OCI-LY1 (cell line): ENCODE results near the gene MED13L.

Experiments used
- H2AFZ ChIP-seq: fragments of 200-600 bp; sonication (generic), shearing (Covaris generic); 2 replicates; pipeline ENCODE4 v1.6.0; 2014; ENCODE audit warnings: antibody characterized with exemption, mild to moderate bottlenecking, low read length
- H3F3A ChIP-seq: fragments of 200-600 bp; sonication (generic), shearing (Covaris generic); 2 replicates; pipeline ENCODE4 v1.6.0; 2014; ENCODE audit warnings: mild to moderate bottlenecking, antibody characterized with exemption, low read length, moderate library complexity; ENCODE audit not compliant: insufficient read depth
- H3K27ac ChIP-seq: fragments of 200-600 bp; sonication (generic); 2 replicates; pipeline ENCODE4 v1.5.1; 2014; ENCODE audit warnings: low read length, mixed run types, mild to moderate bottlenecking, low read depth; ENCODE audit not compliant: poor library complexity, severe bottlenecking
- H3K27me3 ChIP-seq: fragments of 200-600 bp; sonication (generic); 2 replicates; pipeline ENCODE4 v1.6.0; 2014; ENCODE audit warnings: antibody characterized with exemption, mild to moderate bottlenecking, low read length, moderate library complexity; ENCODE audit not compliant: insufficient read depth
- H3K36me3 ChIP-seq: fragments of 200-600 bp; sonication (generic); 2 replicates; pipeline ENCODE4 v1.6.1; 2014; ENCODE audit warnings: mild to moderate bottlenecking, antibody characterized with exemption, low read length, moderate library complexity, mixed read lengths; ENCODE audit not compliant: insufficient read depth
- H3K4me1 ChIP-seq: fragments of 200-600 bp; sonication (generic); 2 replicates; pipeline ENCODE4 v1.5.1; 2014; ENCODE audit warnings: mild to moderate bottlenecking, low read length, moderate library complexity; ENCODE audit not compliant: insufficient read depth, severe bottlenecking
- H3K4me2 ChIP-seq: fragments of 200-600 bp; sonication (generic), shearing (Covaris generic); 2 replicates; pipeline ENCODE4 v1.6.1; 2014; ENCODE audit warnings: low read length
- H3K4me3 ChIP-seq: fragments of 200-600 bp; sonication (generic); 2 replicates; pipeline ENCODE4 v1.5.1; 2014; ENCODE audit warnings: low read length, low read depth, mild to moderate bottlenecking, mixed read lengths; ENCODE audit not compliant: poor library complexity, severe bottlenecking
- H3K79me2 ChIP-seq: fragments of 200-600 bp; shearing (Covaris generic); 2 replicates; pipeline ENCODE4 v1.6.1; 2016; ENCODE audit warnings: mixed run types, low read length, mixed read lengths; ENCODE audit not compliant: insufficient read depth
- H3K9ac ChIP-seq: fragments of 200-600 bp; sonication (generic), shearing (Covaris generic); 2 replicates; pipeline ENCODE4 v1.6.1; 2014; ENCODE audit warnings: mild to moderate bottlenecking, low read length, mixed read lengths
- H3K9me2 ChIP-seq: fragments of 200-600 bp; sonication (generic), shearing (Covaris generic); 2 replicates; pipeline ENCODE4 v1.6.1; 2014; ENCODE audit warnings: low read depth, mild to moderate bottlenecking, low read length, mixed read lengths
- H3K9me3 ChIP-seq: fragments of 200-600 bp; shearing (Covaris generic); 2 replicates; pipeline ENCODE4 v1.6.1; 2014; ENCODE audit warnings: low read length, mixed read lengths
- H4K20me1 ChIP-seq: fragments of 200-600 bp; sonication (generic), shearing (Covaris generic); 2 replicates; pipeline ENCODE4 v1.6.0; 2016; ENCODE audit warnings: mild to moderate bottlenecking, low read length; ENCODE audit not compliant: insufficient read depth
- EZH2 ChIP-seq: fragments of 200-600 bp; sonication (generic), shearing (Covaris generic); IDR thresholded peaks from 2 replicates; pipeline ENCODE4 v1.8.0; 2017; ENCODE audit warnings: borderline replicate concordance, mixed run types, mild to moderate bottlenecking, antibody characterized with exemption, low read length, moderate library complexity, mixed read lengths
- TF ChIP-seq, protein P1 (sequence below): fragments of 200-600 bp; sonication (generic), shearing (Covaris generic); IDR thresholded peaks from 2 replicates; pipeline ENCODE4 v1.5.1; 2017; ENCODE audit warnings: mild to moderate bottlenecking, antibody characterized with exemption, low read length, moderate library complexity, mixed read lengths

The MED13L gene

DNA sequence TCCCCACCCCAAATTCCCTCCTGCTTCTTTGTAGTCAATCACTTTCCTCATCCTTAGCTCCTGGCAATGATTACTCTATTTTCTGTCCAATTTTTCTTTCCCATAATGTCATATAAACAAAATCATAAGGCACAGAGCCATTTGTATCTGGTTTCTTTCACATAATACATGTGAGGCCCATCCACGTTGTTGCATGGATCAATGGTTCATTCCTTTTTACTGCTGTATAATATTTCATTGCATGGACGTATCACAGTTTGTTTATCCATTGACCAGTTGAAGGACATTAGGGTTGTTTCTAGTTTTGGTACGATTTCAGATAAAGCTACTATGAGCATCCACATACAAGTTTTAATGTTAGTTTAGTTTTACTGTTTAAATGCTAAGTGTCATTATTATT is 13.7 kb upstream of the MED13L start:
- no peaks in the 10 kb centered on the region for H3K36me3 ChIP-seq
- TF ChIP-seq, protein P1, sequence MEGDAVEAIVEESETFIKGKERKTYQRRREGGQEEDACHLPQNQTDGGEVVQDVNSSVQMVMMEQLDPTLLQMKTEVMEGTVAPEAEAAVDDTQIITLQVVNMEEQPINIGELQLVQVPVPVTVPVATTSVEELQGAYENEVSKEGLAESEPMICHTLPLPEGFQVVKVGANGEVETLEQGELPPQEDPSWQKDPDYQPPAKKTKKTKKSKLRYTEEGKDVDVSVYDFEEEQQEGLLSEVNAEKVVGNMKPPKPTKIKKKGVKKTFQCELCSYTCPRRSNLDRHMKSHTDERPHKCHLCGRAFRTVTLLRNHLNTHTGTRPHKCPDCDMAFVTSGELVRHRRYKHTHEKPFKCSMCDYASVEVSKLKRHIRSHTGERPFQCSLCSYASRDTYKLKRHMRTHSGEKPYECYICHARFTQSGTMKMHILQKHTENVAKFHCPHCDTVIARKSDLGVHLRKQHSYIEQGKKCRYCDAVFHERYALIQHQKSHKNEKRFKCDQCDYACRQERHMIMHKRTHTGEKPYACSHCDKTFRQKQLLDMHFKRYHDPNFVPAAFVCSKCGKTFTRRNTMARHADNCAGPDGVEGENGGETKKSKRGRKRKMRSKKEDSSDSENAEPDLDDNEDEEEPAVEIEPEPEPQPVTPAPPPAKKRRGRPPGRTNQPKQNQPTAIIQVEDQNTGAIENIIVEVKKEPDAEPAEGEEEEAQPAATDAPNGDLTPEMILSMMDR: no peak
- no peak for TF ChIP-seq EZH2
- H3K27me3 ChIP-seq: peaks cover 10% of the 10 kb centered on the region; the same call in 1 of the 2 replicates
- H3K9ac ChIP-seq: no peak overlapping the region
- no peaks in the 10 kb centered on the region for H3K9me3 ChIP-seq
- no peaks in the 10 kb centered on the region for H3K9me2 ChIP-seq
- H4K20me1 ChIP-seq: no peaks in the 10 kb centered on the region
- H3K27ac ChIP-seq: no peak overlapping the region
- H3F3A ChIP-seq: no peaks in the 10 kb centered on the region
- H3K4me1 ChIP-seq: no peaks in the 10 kb centered on the region
- H3K4me3 ChIP-seq: no peak overlapping the region
- no peak overlapping the region for H2AFZ ChIP-seq
- H3K79me2 ChIP-seq: no peaks in the 10 kb centered on the region
- H3K4me2 ChIP-seq: no peak overlapping the region

GRCh38 chr12:116288735-116289134 is 11.2 kb upstream of the MED13L start:
- Histone ChIP-seq H3F3A (no peaks in the 10 kb centered on the region), H2AFZ (no peak overlapping the region), H3K27ac (no peak overlapping the region), H3K36me3 (no peaks in the 10 kb centered on the region), H3K9me2 (no peaks in the 10 kb centered on the region), H3K9me3 (no peaks in the 10 kb centered on the region), H3K79me2 (no peaks in the 10 kb centered on the region), H4K20me1 (no peaks in the 10 kb centered on the region), H3K27me3 (peaks cover 10% of the 10 kb centered on the region; the same call in 1 of the 2 replicates), H3K4me3 (no peak overlapping the region), H3K4me1 (no peaks in the 10 kb centered on the region), H3K9ac (no peak overlapping the region), H3K4me2 (no peak overlapping the region)
- TF ChIP-seq, protein P1: no peak
- TF ChIP-seq EZH2: no peak

DNA sequence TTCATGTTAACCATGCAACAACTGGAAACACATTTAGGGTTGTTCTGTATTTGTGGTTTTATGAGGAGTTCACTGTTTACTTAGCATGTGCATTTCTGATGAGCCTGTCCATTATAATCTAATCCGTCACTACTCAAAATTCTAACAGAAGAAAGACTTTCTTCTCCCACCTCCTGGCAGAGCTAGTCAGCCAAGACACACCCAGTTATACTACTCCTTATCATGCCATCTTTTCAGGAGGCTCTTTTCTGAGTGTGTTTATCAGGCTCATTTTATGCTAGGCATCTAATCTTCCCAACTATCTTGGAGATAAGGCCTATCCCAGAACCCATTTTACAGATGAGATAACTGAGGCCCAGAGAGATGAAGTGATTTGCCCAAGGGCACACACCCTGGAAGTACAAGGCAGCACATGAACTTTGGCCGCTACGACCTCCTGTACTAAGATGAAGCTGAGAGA is 10.4 kb upstream of the MED13L start:
- no peaks in the 10 kb centered on the region for H3K9me2 ChIP-seq
- H3K4me2 ChIP-seq: no peak overlapping the region
- H3K9ac ChIP-seq: no peak overlapping the region
- no peak overlapping the region for H3K27ac ChIP-seq
- no peaks in the 10 kb centered on the region for H3K79me2 ChIP-seq
- no peaks in the 10 kb centered on the region for H3K36me3 ChIP-seq
- peaks cover 10% of the 10 kb centered on the region; the same call in 1 of the 2 replicates for H3K27me3 ChIP-seq
- H3K4me1 ChIP-seq: no peaks in the 10 kb centered on the region
- no peak overlapping the region for H2AFZ ChIP-seq
- TF ChIP-seq EZH2: no peak
- TF ChIP-seq, protein P1: no peak
- no peak overlapping the region for H3K4me3 ChIP-seq
- no peaks in the 10 kb centered on the region for H4K20me1 ChIP-seq
- H3F3A ChIP-seq: no peaks in the 10 kb centered on the region
- H3K9me3 ChIP-seq: no peaks in the 10 kb centered on the region
